Measurements from ENCODE around the gene GBGT1. TPM values are rescaled to one million over a fixed set of nuclear protein-coding genes. Genes with fewer than 3 reads are reported as not detected.

Gene GBGT1
- total RNA-seq, 1 experiment from 2014 or later: not detected

- peak; percentile 52 for DNase-seq (ENCODE audit: low spot score)
Observed at GRCh38 chr9:133113949-133114885, 49.5 kb downstream of the GBGT1 start.

GRCh38 chr9:133113163-133113948 is 50.4 kb downstream of the GBGT1 start:
- DNase-seq (ENCODE audit: low spot score): no peak

- no peak for DNase-seq (ENCODE audit: low spot score)
Observed at GRCh38 chr9:133112663-133113026, 51.1 kb downstream of the GBGT1 start.

GRCh38 chr9:133111808-133112662 is 51.7 kb downstream of the GBGT1 start:
- DNase-seq (ENCODE audit: low spot score): no peak

GRCh38 chr9:133109931-133110650 is 53.6 kb downstream of the GBGT1 start:
- no peak for DNase-seq (ENCODE audit: low spot score)

DNA sequence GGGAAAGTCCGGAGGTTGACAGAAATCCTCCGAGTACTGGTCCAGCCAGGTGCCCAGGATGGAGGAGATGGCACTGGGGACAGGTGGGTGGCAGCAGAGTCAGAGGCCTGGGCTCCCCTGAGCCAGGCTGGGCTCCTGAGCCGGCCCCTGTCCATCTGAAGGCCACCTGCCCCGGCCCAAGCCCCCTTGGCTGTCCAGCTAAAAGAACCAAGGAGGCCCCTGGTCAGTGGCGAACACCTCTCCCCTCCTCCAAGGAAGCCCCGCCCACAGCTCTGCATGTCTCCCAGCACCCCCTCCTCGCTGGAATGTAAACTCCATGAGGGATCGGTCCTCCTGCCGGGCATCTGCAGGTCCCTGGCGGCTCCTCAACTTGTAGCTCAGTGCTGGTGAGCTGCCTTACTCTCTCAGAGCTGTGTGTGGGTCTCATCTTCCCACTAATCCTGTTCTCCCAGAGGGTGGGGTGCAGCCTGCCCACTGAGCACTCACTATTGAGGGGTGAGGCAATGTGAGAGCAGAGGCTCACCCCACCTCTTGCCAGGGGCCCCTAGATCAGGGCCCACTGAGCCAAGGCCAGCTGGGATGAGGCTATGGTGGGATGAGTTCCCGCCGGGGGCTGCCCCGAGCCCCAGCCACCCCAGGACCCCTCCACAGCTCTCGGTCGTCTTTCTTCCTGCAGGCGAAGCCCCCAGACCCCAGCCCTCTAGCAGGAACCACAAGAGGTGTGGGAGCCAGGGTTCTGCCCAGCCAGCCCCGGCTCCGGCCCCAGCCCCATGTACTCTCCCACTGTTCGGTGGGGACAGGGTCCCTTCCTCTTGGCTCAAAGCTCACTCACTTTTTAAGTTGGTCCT is 54.7 kb downstream of the GBGT1 start:
- no peak for DNase-seq (ENCODE audit: low spot score)

GRCh38 chr9:133107961-133108793 is 55.5 kb downstream of the GBGT1 start:
- DNase-seq (ENCODE audit: low spot score): no peak

GRCh38 chr9:133107245-133107722 is 56.4 kb downstream of the GBGT1 start:
- no peak for DNase-seq (ENCODE audit: low spot score)

GRCh38 chr9:133106511-133107244 is 57.0 kb downstream of the GBGT1 start:
- DNase-seq (ENCODE audit: low spot score): no peak

GRCh38 chr9:133105461-133105770 is 58.3 kb downstream of the GBGT1 start:
- no peak for DNase-seq (ENCODE audit: low spot score)

- no peak for DNase-seq (ENCODE audit: low spot score)
Observed at GRCh38 chr9:133104718-133105460, 58.8 kb downstream of the GBGT1 start.

DNA sequence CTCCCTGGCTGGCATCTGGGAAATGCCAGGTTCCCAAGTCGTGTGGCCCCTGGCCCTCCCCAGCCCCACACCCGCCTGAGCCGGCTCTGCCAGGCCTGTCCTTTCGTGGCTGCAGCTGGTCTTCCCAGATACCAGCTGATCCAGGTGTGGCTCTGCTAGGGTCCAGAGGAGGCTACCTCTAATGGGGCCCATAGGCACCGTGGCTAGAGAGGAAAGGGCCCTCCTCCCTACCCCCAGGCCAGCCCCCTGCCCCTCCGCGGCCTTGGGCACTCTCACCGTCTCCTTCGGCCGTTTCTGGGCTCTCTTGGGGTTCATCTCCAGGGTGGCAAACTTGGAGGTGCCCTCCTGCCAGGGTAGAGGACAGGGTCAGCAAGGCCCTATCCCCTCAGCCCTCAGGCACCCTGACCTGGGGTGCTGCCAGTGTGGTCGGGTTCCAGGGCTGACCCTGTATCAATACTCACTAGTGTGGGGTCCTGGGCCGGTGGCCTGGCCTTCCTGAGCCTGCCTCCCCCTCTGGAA is 59.7 kb downstream of the GBGT1 start:
- DNase-seq (ENCODE audit: low spot score): no peak

GRCh38 chr9:133103183-133103986 is 60.3 kb downstream of the GBGT1 start:
- DNase-seq (ENCODE audit: low spot score): no peak

All from H4 (cell line).